ENCODE measurements around the gene FMNL1.

Gene FMNL1

GRCh38 chr17:45277216-45277849 lies 55.6 kb downstream of the FMNL1 start:
- in situ Hi-C loops (cut with HindIII; ENCODE audit: low sequenced_read_pairs), result no loop called here

- in situ Hi-C loops (cut with HindIII; ENCODE audit: low sequenced_read_pairs), result no loop called here
Measured at GRCh38 chr17:45277992-45278391, 56.3 kb downstream of the FMNL1 start.

GRCh38 chr17:45279898-45280297 lies 58.2 kb downstream of the FMNL1 start:
- in situ Hi-C loops (cut with HindIII; ENCODE audit: low sequenced_read_pairs), result no loop called here

- in situ Hi-C loops (cut with HindIII; ENCODE audit: low sequenced_read_pairs), result no loop called here
Measured at GRCh38 chr17:45282683-45283644, 61.3 kb downstream of the FMNL1 start.

- in situ Hi-C loops (cut with HindIII; ENCODE audit: low sequenced_read_pairs), result no loop called here
Measured at GRCh38 chr17:45283711-45284110, 62.0 kb downstream of the FMNL1 start.

- in situ Hi-C loops (cut with HindIII; ENCODE audit: low sequenced_read_pairs), result no loop called here
Measured at GRCh38 chr17:45284176-45285140, 62.8 kb downstream of the FMNL1 start.

- in situ Hi-C loops (cut with HindIII; ENCODE audit: low sequenced_read_pairs), result no loop called here
Measured at GRCh38 chr17:45286286-45286685, 64.6 kb downstream of the FMNL1 start.

GRCh38 chr17:45287526-45288500 lies 66.1 kb downstream of the FMNL1 start:
- in situ Hi-C loops (cut with HindIII; ENCODE audit: low sequenced_read_pairs), result no loop called here

GRCh38 chr17:45288825-45289224 lies 67.1 kb downstream of the FMNL1 start:
- in situ Hi-C loops (cut with HindIII; ENCODE audit: low sequenced_read_pairs), result no loop called here

- in situ Hi-C loops (cut with HindIII; ENCODE audit: low sequenced_read_pairs), result no loop called here
Measured at GRCh38 chr17:45289301-45290268, 67.9 kb downstream of the FMNL1 start.

- in situ Hi-C loops (cut with HindIII; ENCODE audit: low sequenced_read_pairs), result no loop called here
Measured at GRCh38 chr17:45290269-45290765, 68.6 kb downstream of the FMNL1 start.

GRCh38 chr17:45291171-45291805 lies 69.6 kb downstream of the FMNL1 start:
- in situ Hi-C loops (cut with HindIII; ENCODE audit: low sequenced_read_pairs), result no loop called here

- in situ Hi-C loops (cut with HindIII; ENCODE audit: low sequenced_read_pairs), result no loop called here
Measured at GRCh38 chr17:45292696-45293412, 71.2 kb downstream of the FMNL1 start.

GRCh38 chr17:45293413-45294211 lies 71.9 kb downstream of the FMNL1 start:
- in situ Hi-C loops (cut with HindIII; ENCODE audit: low sequenced_read_pairs), result no loop called here

GRCh38 chr17:45294506-45294905 lies 72.8 kb downstream of the FMNL1 start:
- in situ Hi-C loops (cut with HindIII; ENCODE audit: low sequenced_read_pairs), result no loop called here

- in situ Hi-C loops (cut with HindIII; ENCODE audit: low sequenced_read_pairs), result no loop called here
Measured at GRCh38 chr17:45296003-45296832, 74.5 kb downstream of the FMNL1 start.

All from endothelial cell of hepatic sinusoid (primary cell).